Measurements from ENCODE around the gene SSX5. TPM values are rescaled to one million over a fixed set of nuclear protein-coding genes. Genes with fewer than 3 reads are reported as not detected.
A peak's percentile ranks its signal among the peaks of the same experiment; 100 is the strongest.
"Not testable (repeated sequence)": the region's sequence is repeated elsewhere in the genome, so short reads cannot be mapped to it uniquely, and the experiment has no call there.

Gene SSX5, protein sequence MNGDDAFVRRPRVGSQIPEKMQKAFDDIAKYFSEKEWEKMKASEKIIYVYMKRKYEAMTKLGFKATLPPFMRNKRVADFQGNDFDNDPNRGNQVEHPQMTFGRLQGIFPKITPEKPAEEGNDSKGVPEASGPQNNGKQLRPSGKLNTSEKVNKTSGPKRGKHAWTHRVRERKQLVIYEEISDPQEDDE
- not detected in 2 replicates for total RNA-seq
- long read RNA-seq = 0 reads

DNA sequence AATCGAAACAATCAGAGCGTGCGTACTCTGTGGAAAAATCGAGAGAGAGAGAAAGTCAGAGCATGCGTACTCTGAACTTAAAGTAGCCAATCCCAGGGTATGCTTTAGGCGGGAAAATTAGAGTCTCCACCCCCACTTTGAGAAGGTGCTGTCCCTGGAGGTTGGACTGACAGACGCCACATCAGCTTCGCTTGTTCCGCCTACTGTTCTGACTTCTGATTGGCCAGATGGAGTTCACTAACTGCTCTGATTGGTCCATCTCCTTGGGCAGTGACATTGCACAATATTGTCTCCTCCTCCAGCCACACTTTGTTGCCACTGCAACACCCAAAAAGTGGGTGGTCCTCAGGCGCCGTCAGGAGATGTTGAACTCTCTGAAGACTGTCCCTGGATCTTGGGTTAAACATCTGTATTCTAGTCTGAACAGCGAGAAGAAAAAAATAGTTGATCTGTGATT lies at the start of gene SSX5:
Gene SSX5, minus strand, starts transcription at position 51 of the 457 bp plus-strand sequence. CDS start 1,437 bp downstream, outside the sequence.
- no peak within 1 kb of the TSS for H3K4me3 Mint-ChIP-seq (ENCODE audit: unreplicated experiment)
- H3K9me3 Mint-ChIP-seq (ENCODE audit: unreplicated experiment) = no peaks in the 10 kb centered on the region
- no peak within 1 kb of the TSS for H3K27ac Mint-ChIP-seq (ENCODE audit: unreplicated experiment)
- H3K4me1 Mint-ChIP-seq (ENCODE audit: unreplicated experiment) = no peaks in the 10 kb centered on the region
- H3K36me3 Mint-ChIP-seq (ENCODE audit: unreplicated experiment) = no peaks in the 10 kb centered on the region
- no peaks in the 10 kb centered on the region for H3K27me3 Mint-ChIP-seq (ENCODE audit: unreplicated experiment)
- DNase-seq (ENCODE audit: extremely low spot score, unreplicated experiment) = no peak
- no peak for TF ChIP-seq CTCF (IDR thresholded peaks at IDR 0.05)

DNA sequence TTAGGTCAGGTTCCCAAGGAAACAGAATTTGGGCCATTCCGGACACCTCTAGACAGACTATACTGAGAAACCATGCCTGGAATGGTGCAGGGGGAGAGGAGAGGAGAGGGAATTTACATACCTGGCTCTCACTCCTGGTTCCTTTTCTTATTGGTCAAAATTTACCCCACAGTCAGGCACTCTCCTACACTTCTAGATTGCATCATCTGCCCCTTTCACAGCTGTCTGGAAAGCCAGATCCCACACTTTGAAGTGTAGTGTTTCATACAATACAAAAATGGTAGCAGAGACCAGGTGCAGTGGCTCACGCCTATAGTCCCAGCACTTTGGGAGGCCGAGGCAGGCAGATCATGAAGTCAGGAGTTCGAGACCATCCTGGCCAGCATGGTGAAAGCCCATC lies 27.6 kb upstream of the SSX5 start:
- H3K36me3 Mint-ChIP-seq (ENCODE audit: unreplicated experiment); H3K4me1 Mint-ChIP-seq (ENCODE audit: unreplicated experiment); H3K4me3 Mint-ChIP-seq (ENCODE audit: unreplicated experiment); H3K27me3 Mint-ChIP-seq (ENCODE audit: unreplicated experiment); H3K27ac Mint-ChIP-seq (ENCODE audit: unreplicated experiment): not testable (repeated sequence)
- DNase-seq (ENCODE audit: extremely low spot score, unreplicated experiment) = peak; percentile 56
- peaks cover 13% of the 10 kb centered on the region for H3K9me3 Mint-ChIP-seq (ENCODE audit: unreplicated experiment)

GRCh38 chrX:48214341-48214740 lies 17.7 kb upstream of the SSX5 start:
- peaks cover 15% of the 10 kb centered on the region for H3K9me3 Mint-ChIP-seq (ENCODE audit: unreplicated experiment)
- not testable (repeated sequence) for H3K36me3 Mint-ChIP-seq (ENCODE audit: unreplicated experiment); H3K27me3 Mint-ChIP-seq (ENCODE audit: unreplicated experiment); H3K27ac Mint-ChIP-seq (ENCODE audit: unreplicated experiment); H3K4me3 Mint-ChIP-seq (ENCODE audit: unreplicated experiment); H3K4me1 Mint-ChIP-seq (ENCODE audit: unreplicated experiment)
- peak; percentile 17 for DNase-seq (ENCODE audit: extremely low spot score, unreplicated experiment)

- H3K27ac Mint-ChIP-seq (ENCODE audit: unreplicated experiment); H3K4me1 Mint-ChIP-seq (ENCODE audit: unreplicated experiment); H3K9me3 Mint-ChIP-seq (ENCODE audit: unreplicated experiment); H3K27me3 Mint-ChIP-seq (ENCODE audit: unreplicated experiment); DNase-seq (ENCODE audit: extremely low spot score, unreplicated experiment); H3K4me3 Mint-ChIP-seq (ENCODE audit: unreplicated experiment); H3K36me3 Mint-ChIP-seq (ENCODE audit: unreplicated experiment): not testable (repeated sequence)
Measured at GRCh38 chrX:48190024-48190423, 6.6 kb downstream of the SSX5 start.

DNA sequence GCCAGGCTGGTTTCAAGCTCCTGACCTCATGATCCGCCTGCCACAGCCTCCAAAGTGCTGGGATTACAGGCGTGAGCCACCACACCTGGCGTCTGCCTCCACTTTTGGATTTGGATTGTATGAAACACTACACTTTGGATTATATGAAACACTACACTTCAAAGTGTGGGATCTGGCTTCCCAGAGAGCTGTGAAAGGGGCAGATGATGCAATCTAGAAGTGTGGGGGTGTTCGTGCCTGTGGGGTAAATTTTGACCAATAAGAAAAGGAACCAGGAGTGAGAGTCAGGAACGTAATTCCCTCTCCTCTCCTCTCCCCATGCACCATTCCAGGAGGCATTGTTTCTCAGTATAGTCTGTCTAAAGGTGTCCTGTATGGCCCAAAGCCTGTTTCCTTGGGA lies 14.7 kb downstream of the SSX5 start:
- not testable (repeated sequence) for H3K9me3 Mint-ChIP-seq (ENCODE audit: unreplicated experiment); DNase-seq (ENCODE audit: extremely low spot score, unreplicated experiment); H3K27me3 Mint-ChIP-seq (ENCODE audit: unreplicated experiment); H3K36me3 Mint-ChIP-seq (ENCODE audit: unreplicated experiment); H3K4me3 Mint-ChIP-seq (ENCODE audit: unreplicated experiment); H3K4me1 Mint-ChIP-seq (ENCODE audit: unreplicated experiment); H3K27ac Mint-ChIP-seq (ENCODE audit: unreplicated experiment)

- no peak for DNase-seq (ENCODE audit: extremely low spot score, unreplicated experiment)
- Mint-ChIP-seq H3K27me3 (ENCODE audit: unreplicated experiment) (no peaks in the 10 kb centered on the region), H3K36me3 (ENCODE audit: unreplicated experiment) (no peaks in the 10 kb centered on the region), H3K27ac (ENCODE audit: unreplicated experiment) (no peak overlapping the region), H3K9me3 (ENCODE audit: unreplicated experiment) (no peaks in the 10 kb centered on the region), H3K4me1 (ENCODE audit: unreplicated experiment) (no peaks in the 10 kb centered on the region), H3K4me3 (ENCODE audit: unreplicated experiment) (no peak overlapping the region)
- no peak for TF ChIP-seq CTCF (IDR thresholded peaks at IDR 0.05)
Measured at GRCh38 chrX:48180811-48181210, 15.8 kb downstream of the SSX5 start.

DNA sequence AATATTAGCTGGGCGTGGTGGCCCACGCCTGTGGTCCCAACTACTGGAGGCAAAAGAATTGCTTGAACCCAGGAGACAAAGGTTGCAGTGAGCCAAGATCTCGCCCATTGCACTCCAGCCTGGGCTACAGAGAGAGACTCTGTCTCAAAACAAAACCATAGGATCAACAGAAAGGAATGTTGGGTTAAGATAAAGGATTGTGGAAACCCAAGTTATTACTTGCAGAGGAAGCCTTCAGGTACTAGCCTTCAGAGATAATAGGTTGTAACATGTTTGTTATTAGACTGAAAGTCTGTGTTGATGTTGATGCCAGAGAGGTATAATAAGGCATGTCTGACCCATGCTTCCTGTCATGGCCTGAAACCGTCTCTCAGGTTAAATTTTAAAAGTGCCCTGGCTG lies 16.9 kb downstream of the SSX5 start:
- TF ChIP-seq CTCF (IDR thresholded peaks at IDR 0.05) = no peak
- Mint-ChIP-seq H3K27ac (ENCODE audit: unreplicated experiment) (no peak overlapping the region), H3K27me3 (ENCODE audit: unreplicated experiment) (no peaks in the 10 kb centered on the region), H3K36me3 (ENCODE audit: unreplicated experiment) (no peaks in the 10 kb centered on the region), H3K4me3 (ENCODE audit: unreplicated experiment) (no peak overlapping the region), H3K9me3 (ENCODE audit: unreplicated experiment) (no peaks in the 10 kb centered on the region), H3K4me1 (ENCODE audit: unreplicated experiment) (no peaks in the 10 kb centered on the region)
- no peak for DNase-seq (ENCODE audit: extremely low spot score, unreplicated experiment)

- not testable (repeated sequence) for H3K27ac Mint-ChIP-seq (ENCODE audit: unreplicated experiment); H3K4me1 Mint-ChIP-seq (ENCODE audit: unreplicated experiment); H3K36me3 Mint-ChIP-seq (ENCODE audit: unreplicated experiment); DNase-seq (ENCODE audit: extremely low spot score, unreplicated experiment); H3K9me3 Mint-ChIP-seq (ENCODE audit: unreplicated experiment); H3K27me3 Mint-ChIP-seq (ENCODE audit: unreplicated experiment); H3K4me3 Mint-ChIP-seq (ENCODE audit: unreplicated experiment)
Measured at GRCh38 chrX:48166322-48166721, 30.3 kb downstream of the SSX5 start.

Measured in osteocyte (in vitro differentiated cells).